GM12874 (cell line): ENCODE data around the gene DKKL1.
A peak's percentile ranks its signal among the peaks of the same experiment; 100 is the strongest.

ENCODE experiments used
- CTCF ChIP-seq: IDR thresholded peaks from 2 replicates; pipeline ENCODE4 v1.5.1; 2011; ENCODE audit warnings: low read depth, mild to moderate bottlenecking, control low read depth, low read length, moderate library complexity; ENCODE audit not compliant: insufficient read depth

Gene DKKL1

GRCh38 chr19:49418511-49418910, 54.8 kb downstream of the DKKL1 start:
- no peak for TF ChIP-seq CTCF

- TF ChIP-seq CTCF: no peak
These were observed 55.5 kb downstream of the DKKL1 start for GRCh38 chr19:49419173-49419572.

GRCh38 chr19:49420227-49420626, 56.5 kb downstream of the DKKL1 start:
- no peak for TF ChIP-seq CTCF

- TF ChIP-seq CTCF: no peak
These were observed 57.6 kb downstream of the DKKL1 start for GRCh38 chr19:49421039-49421877.

GRCh38 chr19:49421878-49422202, 58.2 kb downstream of the DKKL1 start:
- no peak for TF ChIP-seq CTCF

GRCh38 chr19:49422407-49423070, 58.9 kb downstream of the DKKL1 start:
- peak; percentile 76 for TF ChIP-seq CTCF

- TF ChIP-seq CTCF: no peak
These were observed 59.7 kb downstream of the DKKL1 start, which contains the start of gene PTH2 for GRCh38 chr19:49423071-49423984. Gene PTH2 (minus strand): TSS chr19:49423441. CDS start chr19:49423339, 102 bp downstream.
